OCI-LY7 (cell line): ENCODE measurements around the gene CCDC110. TPM values are rescaled to one million over a fixed set of nuclear protein-coding genes. Genes with fewer than 3 reads are reported as not detected.
A peak's percentile ranks its signal among the peaks of the same experiment; 100 is the strongest.

Experiments used
- BruUV-seq: library from RNA; stranded (reverse); fragments of 400-500 nt; replicated peaks from 2 replicates; lab custom pipeline; 2021; lab: Mats Ljungman, UMichigan
- CTCF ChIA-PET: fragments of 300-600 bp; sonication (Branson Sonifier 250); formaldehyde crosslinking; loops from one replicate; lab custom pipeline; 2022; ENCODE audit warnings: antibody characterized with exemption; ENCODE audit not compliant: unreplicated experiment; lab: Charles Lee
- POLR2A ChIA-PET: fragments of 300-600 bp; sonication (Branson Sonifier 250); formaldehyde crosslinking; loops from one replicate; lab custom pipeline; 2022; ENCODE audit warnings: antibody characterized with exemption; lab: Charles Lee
- DNase-seq: peaks from one replicate; pipeline ENCODE4 v3.0.0-alpha.2; 2015; ENCODE audit warnings: low spot score
- H2AFZ ChIP-seq: fragments of 200-600 bp; sonication (generic), shearing (Covaris generic); 2 replicates; pipeline ENCODE4 v1.6.1; 2014; ENCODE audit warnings: mild to moderate bottlenecking, antibody characterized with exemption, low read length, moderate library complexity
- H3K27ac ChIP-seq: fragments of 200-600 bp; sonication (generic); 2 replicates; pipeline ENCODE4 v1.5.1; 2014; ENCODE audit warnings: mixed run types, low read depth, mild to moderate bottlenecking, moderate library complexity, low read length, inconsistent platforms; ENCODE audit not compliant: poor library complexity, severe bottlenecking
- H3K36me3 ChIP-seq: fragments of 200-600 bp; sonication (generic); 2 replicates; pipeline ENCODE4 v1.6.1; 2014; ENCODE audit warnings: mild to moderate bottlenecking, antibody characterized with exemption, low read length, moderate library complexity, mixed read lengths; ENCODE audit not compliant: insufficient read depth
- H3K4me1 ChIP-seq: fragments of 200-600 bp; sonication (generic); 2 replicates; pipeline ENCODE4 v1.5.1; 2014; ENCODE audit warnings: mild to moderate bottlenecking, low read length; ENCODE audit not compliant: insufficient read depth, poor library complexity, severe bottlenecking
- H3K4me2 ChIP-seq: fragments of 200-600 bp; sonication (generic); 2 replicates; pipeline ENCODE4 v1.6.1; 2014; ENCODE audit warnings: mild to moderate bottlenecking, low read length
- H3K4me3 ChIP-seq: fragments of 200-600 bp; sonication (generic); 2 replicates; pipeline ENCODE4 v1.5.1; 2014; ENCODE audit warnings: mild to moderate bottlenecking, low read depth, low read length; ENCODE audit not compliant: poor library complexity, severe bottlenecking
- H3K79me2 ChIP-seq: fragments of 200-600 bp; sonication (generic); 2 replicates; pipeline ENCODE4 v1.6.1; 2016; ENCODE audit warnings: low read depth, mild to moderate bottlenecking, low read length, moderate library complexity, mixed read lengths; ENCODE audit not compliant: insufficient read depth
- H3K9me2 ChIP-seq: fragments of 200-600 bp; sonication (generic); 2 replicates; pipeline ENCODE4 v1.6.1; 2016; ENCODE audit warnings: mild to moderate bottlenecking, low read length, mixed read lengths; ENCODE audit not compliant: insufficient read depth
- H3K9me3 ChIP-seq: fragments of 200-600 bp; sonication (generic); 2 replicates; pipeline ENCODE4 v1.6.1; 2014; ENCODE audit warnings: mild to moderate bottlenecking, mixed run types, low read length, mixed read lengths
- H4K20me1 ChIP-seq: fragments of 200-600 bp; sonication (generic); 2 replicates; pipeline ENCODE4 v1.6.1; 2014; ENCODE audit warnings: mild to moderate bottlenecking, antibody characterized with exemption, low read length, moderate library complexity, mixed read lengths; ENCODE audit not compliant: insufficient read depth
- CTCF ChIP-seq: fragments of 200-600 bp; sonication (generic); conservative IDR thresholded peaks from 2 replicates; pipeline ENCODE4 v1.5.1; 2014; ENCODE audit warnings: mild to moderate bottlenecking, antibody characterized with exemption, low read length, moderate library complexity, mixed read lengths
- EZH2phosphoT487 ChIP-seq: fragments of 200-600 bp; sonication (generic); IDR thresholded peaks from 2 replicates; pipeline ENCODE4 v1.6.1; 2018; ENCODE audit warnings: low read depth, borderline replicate concordance, mild to moderate bottlenecking, mixed run types, antibody characterized with exemption, low read length, moderate library complexity, mixed read lengths
- intact Hi-C: fragments of 100-400 bp; cut with micrococcal nuclease; formaldehyde crosslinking; loops from one replicate; pipeline ENCODE4 v1.10.0; 2022; ENCODE audit not compliant: unreplicated experiment
- total RNA-seq, 2 experiments: library from RNA; depleted of rRNA in 1 of 2; stranded (reverse); fragments of >200 nt in 1 of 2; shearing (Covaris generic) in 1 of 2; gene quantifications; 2 replicates each; pipeline ENCODE4 v1.2.3, GENCODE V29; 2014 to 2022

CCDC110 gene
- total RNA-seq, 2 experiments from 2014 or later = 1.7 to 12.0 TPM

GRCh38 chr4:185500035-185500434 is 28.5 kb upstream of the CCDC110 start:
- H2AFZ ChIP-seq = no peak overlapping the region
- H3K27ac ChIP-seq = no peak overlapping the region
- no peaks in the 10 kb centered on the region for H3K79me2 ChIP-seq
- H3K9me3 ChIP-seq = no peaks in the 10 kb centered on the region
- no TSS peak for BruUV-seq
- CTCF ChIA-PET = no interaction called here
- no peaks in the 10 kb centered on the region for H4K20me1 ChIP-seq
- POLR2A ChIA-PET = interaction anchor here (0.6 kb wide), 1 partner anchor 230 kb away, joined by 3 read pairs; no protein-coding TSS in a partner anchor
- DNase-seq = no peak
- no peak overlapping the region for H3K4me3 ChIP-seq
- intact Hi-C loops = no loop called here
- no peaks in the 10 kb centered on the region for H3K9me2 ChIP-seq
- TF ChIP-seq EZH2phosphoT487 = no peak
- no peak for TF ChIP-seq CTCF
- no peak overlapping the region for H3K4me2 ChIP-seq
- H3K36me3 ChIP-seq = no peaks in the 10 kb centered on the region
- H3K4me1 ChIP-seq = no peaks in the 10 kb centered on the region

- H3K9me3 ChIP-seq = peaks cover 21% of the 10 kb centered on the region
- TF ChIP-seq CTCF = no peak
- TF ChIP-seq EZH2phosphoT487 = no peak
- no peak overlapping the region for H3K4me3 ChIP-seq
- H2AFZ ChIP-seq = no peak overlapping the region
- no peaks in the 10 kb centered on the region for H3K9me2 ChIP-seq
- no peak overlapping the region for H3K27ac ChIP-seq
- peaks cover 20% of the 10 kb centered on the region; the same call in 1 of the 2 replicates for H3K36me3 ChIP-seq
- no TSS peak for BruUV-seq
- H3K4me1 ChIP-seq = no peaks in the 10 kb centered on the region
- POLR2A ChIA-PET = interaction anchor here (1.0 kb wide), 1 partner anchor 8 kb away, joined by 3 read pairs; no protein-coding TSS in a partner anchor
- H4K20me1 ChIP-seq = no peaks in the 10 kb centered on the region
- intact Hi-C loops = no loop called here
- CTCF ChIA-PET = no interaction called here
- no peaks in the 10 kb centered on the region for H3K79me2 ChIP-seq
- no peak overlapping the region for H3K4me2 ChIP-seq
- DNase-seq = no peak
These were observed 17.1 kb upstream of the CCDC110 start for GRCh38 chr4:185488650-185489049.

- intact Hi-C loops = loop anchor here (2.0 kb wide), 1 partner anchor 329 kb away; no protein-coding TSS in a partner anchor
- H2AFZ ChIP-seq = peak overlapping the region; percentile 70; the same call in 1 of the 2 replicates
- peak overlapping the region; percentile 95 for H3K27ac ChIP-seq
- H3K4me1 ChIP-seq = peaks cover 57% of the 10 kb centered on the region
- peak overlapping the region; percentile 85 for H3K4me2 ChIP-seq
- no peaks in the 10 kb centered on the region for H3K9me2 ChIP-seq
- no peaks in the 10 kb centered on the region for H3K9me3 ChIP-seq
- TF ChIP-seq EZH2phosphoT487 (no peak), CTCF (no peak)
- peaks cover 5% of the 10 kb centered on the region; the same call in 1 of the 2 replicates for H3K36me3 ChIP-seq
- no peak for DNase-seq
- CTCF ChIA-PET = interaction anchor here (4.5 kb wide), 1 partner anchor 106 kb away, joined by 19 read pairs; no protein-coding TSS in a partner anchor
- BruUV-seq = no TSS peak
- H3K4me3 ChIP-seq = peak overlapping the region; percentile 69
- no peaks in the 10 kb centered on the region for H4K20me1 ChIP-seq
- POLR2A ChIA-PET = interaction anchor here (0.6 to 10.9 kb wide), 16 partner anchors 8 to 655 kb away, joined by 3 to 142 read pairs (median 5); partner anchors contain the start of genes CCDC110 and UFSP2
- H3K79me2 ChIP-seq = peaks cover 18% of the 10 kb centered on the region
These were observed 9.9 kb upstream of the CCDC110 start for GRCh38 chr4:185481401-185481800.
